Activated T-cell treated with anti-CD3 and anti-CD28 coated beads for 4 hours (primary cell): ENCODE measurements around the gene CATSPERB.
A peak's percentile ranks its signal among the peaks of the same experiment; 100 is the strongest.
"Not testable (repeated sequence)": the region's sequence is repeated elsewhere in the genome, so short reads cannot be mapped to it uniquely, and the experiment has no call there.

Experiments used
- DNase-seq: peaks from one replicate; pipeline ENCODE4 v3.0.0-alpha.2; 2020

Gene CATSPERB

DNA sequence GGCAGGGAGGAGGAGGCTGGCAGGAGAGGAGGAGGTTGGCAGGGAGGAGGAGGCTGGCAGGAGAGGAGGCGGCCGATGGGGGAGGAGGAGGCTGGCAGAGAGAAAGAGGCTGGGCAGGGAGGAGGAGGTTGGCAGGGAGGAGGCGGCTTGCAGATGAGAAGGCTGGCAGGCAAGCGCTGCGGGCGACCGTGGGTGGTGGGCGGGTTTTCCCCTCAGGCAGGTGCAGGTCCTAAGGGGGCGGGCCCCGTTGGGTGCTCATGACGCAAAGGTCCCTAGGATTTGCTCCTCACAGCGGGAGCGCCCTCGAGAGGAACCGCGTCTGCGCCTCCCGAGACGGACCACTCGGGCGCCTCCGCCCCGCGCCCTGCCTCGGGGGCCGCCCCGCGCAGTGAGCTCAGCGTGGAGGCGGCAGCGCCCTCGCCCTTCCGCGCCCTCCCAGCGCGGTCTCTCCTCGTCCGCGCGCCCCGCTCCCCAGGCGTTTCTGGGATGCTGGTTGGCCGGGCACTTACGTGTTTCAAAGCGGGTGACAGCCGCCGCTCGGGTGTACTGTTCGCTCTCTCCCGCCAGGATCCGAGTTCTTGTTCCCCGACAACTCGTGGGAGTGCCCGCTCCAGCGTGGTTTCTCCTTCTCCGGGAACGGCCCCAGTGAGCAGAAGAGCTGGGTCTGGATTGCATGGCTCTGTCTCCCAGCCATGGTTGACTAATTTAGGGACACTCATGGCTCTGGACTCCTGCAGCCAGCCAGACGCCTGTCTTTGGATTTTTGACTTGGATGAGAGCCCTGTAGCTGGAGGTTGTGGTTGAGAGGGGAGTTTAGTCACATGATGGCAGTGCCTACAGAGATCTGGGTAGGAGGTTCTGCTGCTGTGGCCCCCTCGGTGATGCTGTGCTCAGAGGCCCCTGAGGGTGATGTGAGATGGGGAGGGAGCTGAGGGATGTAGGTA, 157.7 kb downstream of the CATSPERB start:
- peak; percentile 92 for DNase-seq

DNA sequence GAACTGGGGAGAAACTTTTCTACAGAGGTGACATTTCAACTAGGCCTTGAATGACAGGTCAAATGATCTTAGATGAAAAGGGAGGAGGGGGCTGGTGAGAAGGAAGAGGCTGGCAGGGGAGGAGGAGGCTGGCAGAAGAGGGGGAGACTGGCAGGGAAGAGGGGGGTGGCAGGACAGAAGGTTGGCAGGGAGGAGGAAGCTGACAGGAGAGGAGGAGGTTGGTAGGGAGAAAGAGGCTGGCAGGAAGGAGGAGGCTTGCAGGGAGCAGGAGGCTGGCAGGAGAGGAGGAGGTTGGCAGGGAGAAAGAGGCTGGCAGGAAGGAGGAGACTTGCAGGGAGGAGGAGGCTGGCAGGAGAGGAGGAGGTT, 158.4 kb downstream of the CATSPERB start:
- DNase-seq: no peak

DNA sequence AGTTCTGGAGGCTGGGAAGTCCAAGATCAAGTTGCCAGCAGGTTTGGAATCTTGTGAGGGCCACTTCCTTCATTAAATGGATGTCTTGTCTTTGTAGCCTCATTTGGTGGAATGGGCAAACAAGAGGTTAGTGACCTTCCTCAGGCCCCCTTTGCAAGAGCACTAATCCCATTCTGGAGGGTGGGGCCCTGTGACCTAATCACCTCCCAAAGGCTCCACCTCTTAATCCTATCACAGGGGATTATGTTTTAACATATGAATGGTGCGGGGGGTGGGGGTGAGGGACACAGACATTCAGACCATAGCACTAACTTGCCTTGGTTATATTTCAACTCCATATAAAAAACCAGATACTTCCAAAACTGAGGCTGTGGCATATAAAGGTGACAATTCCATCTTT, 161.9 kb downstream of the CATSPERB start:
- DNase-seq: no peak

DNA sequence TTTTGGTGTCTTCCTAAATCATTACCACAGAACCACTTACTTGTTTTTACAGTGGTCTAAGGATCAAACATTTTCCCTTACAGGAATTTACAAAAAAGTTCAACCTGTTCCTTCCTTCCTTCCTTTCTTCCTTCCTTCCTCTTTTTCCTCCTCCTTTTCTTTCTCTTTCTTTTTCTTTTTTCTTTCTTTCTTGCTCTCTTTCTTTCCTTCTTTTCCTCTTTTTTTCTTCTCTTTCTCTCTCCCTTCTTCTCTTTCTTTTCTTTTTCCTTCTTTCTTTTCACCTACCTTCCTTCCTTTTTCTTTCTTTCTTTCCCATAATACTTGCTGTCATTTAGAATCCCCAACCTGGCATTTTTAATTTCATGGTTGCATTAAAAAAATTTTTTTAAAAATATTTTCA, 162.6 kb downstream of the CATSPERB start:
- no peak for DNase-seq

DNA sequence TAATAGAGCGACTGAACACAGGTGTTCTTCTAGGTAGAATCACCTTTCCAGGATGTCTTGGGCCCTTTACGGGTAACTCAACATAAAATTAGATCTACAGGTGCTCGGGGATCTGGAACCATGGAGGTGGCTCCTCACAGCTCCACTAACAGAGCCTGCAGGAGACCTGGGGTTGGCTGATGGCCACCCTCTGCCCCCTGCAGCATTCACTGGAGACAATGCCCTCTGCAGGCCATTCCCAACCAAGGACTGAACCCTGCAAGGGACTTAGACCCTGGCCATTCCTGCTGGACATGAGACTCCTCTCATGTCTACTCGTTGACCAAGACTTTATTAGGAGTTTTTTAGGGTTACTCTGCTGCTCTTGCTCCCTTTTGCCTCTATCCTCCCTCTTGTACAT, 163.3 kb downstream of the CATSPERB start:
- no peak for DNase-seq

DNA sequence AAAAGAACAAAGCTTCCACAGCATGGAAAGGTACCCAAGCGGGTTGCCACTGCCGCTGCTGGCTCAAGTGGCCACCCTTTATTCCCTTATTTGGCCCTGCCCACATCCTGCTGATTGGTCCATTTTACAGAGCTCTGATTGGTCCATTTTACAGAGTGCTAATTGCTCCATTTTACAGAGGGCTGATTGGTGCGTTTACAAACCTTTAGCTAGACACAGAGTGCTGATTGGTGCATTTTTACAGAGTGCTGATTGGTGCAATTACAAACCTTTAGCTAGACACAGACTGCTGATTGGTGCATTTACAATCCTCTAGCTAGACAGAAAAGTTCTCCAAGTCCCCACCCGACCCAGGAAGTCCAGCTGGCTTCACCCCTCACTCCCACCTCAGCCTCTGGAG, 164.1 kb downstream of the CATSPERB start:
- DNase-seq: not testable (repeated sequence)

DNA sequence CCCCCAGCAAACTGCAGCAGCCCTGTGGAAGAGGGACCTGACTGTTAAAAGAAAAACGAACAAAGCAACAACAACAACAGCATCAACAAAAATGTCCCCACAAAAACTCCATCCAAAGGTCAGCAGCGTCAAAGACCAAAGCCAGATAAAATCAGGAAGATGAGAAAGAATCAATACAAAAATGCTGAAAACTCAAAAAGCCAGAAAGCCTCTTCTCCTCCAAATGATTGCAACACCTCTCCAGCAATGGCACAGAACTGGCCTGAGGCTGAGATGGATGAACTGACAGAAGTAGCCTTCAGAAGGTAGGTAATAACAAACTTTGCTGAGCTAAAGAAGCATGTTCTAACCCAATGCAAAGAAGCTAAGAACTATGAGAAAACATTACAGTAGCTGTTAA, 176.4 kb downstream of the CATSPERB start:
- no peak for DNase-seq

DNA sequence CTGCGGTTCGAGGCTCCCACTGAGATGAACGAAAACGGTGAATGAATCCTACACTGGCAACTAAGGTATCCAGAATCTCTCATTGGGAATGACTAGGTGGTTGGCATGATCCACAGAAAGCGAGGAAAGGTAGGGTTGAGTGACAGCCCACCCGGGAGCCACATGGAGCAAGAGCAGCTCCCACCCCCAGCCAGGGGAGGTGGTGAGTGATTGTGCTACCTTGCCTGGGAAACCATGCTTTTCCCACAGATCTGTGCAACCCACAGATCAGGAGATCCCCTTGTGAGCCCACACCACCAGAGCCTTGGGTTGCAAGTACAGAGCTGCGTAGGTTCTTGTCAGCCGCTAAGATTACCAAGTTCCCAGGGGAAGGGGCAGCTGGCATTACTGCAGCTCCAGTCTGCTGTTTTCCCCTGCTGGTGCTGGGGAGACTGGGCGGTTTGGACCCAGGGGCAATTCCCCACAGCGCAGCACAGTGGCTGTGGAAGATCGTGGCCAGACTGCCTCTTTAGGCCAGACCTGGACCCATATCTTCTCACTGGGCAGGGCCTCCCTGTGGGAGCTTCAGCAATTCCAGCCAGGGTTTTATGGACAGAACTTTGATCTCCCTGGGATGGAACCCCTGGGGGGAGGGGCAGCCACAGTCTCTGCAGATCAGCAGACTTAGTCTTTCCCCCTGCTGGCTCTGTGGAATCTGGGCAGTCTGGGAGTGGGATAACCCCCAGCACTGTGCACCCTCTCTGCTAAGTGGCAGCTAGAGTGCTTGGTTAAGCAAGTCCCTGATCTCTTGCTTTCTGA, 177.2 kb downstream of the CATSPERB start:
- DNase-seq: no peak

DNA sequence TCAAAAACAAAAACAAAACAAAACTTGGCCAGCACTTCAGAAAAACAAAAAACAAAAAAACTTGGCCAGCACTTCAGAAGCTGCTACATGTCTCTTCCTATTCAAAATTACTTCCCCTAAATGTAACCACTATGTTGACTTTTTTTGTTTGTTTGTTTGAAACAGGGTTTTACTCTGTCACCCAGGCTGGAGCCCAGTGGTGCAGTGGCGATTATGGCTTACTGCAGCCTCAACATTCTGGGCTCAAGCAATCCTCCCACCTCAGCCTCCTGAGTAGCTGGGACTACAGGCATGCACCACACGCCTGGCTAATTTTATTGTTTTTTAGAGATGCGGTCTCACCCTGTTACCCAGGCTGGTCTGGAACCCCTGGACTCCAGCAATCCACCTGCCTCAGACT, 183.8 kb downstream of the CATSPERB start:
- no peak for DNase-seq

DNA sequence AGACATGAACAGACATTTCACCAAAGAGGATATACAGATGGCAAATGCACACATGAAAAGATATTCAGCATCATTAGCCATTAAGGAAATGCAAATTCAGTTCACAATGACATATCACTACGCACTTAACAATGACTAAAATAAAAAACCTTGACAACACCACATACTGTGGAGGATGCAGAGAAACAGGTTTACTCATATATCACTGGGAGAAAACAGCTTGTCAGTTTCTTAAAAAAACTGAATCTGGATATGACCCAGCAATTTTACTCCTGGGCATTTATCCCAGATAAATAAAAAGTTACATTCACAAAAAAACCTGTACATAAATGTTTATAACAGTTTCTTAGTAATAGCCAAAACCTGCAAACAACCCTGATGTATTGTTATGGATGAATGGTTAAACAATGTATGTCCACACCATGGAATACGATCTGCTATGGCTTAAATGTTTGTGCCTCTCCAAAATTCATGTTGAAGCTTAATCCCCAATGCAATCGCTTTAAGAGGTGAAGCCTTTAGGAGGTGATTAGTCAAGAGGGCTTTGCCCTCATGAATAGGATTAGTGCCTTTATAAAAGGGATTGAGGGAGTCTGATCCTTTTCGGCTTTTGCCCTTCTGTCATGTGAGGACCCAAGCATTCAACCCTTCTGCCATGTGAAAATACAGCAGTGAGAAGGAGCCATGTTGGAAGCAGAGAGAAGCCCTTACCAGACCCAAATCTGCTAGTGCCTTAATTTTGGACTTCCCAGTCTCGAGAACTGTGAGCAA, 185.8 kb downstream of the CATSPERB start:
- DNase-seq: no peak

DNA sequence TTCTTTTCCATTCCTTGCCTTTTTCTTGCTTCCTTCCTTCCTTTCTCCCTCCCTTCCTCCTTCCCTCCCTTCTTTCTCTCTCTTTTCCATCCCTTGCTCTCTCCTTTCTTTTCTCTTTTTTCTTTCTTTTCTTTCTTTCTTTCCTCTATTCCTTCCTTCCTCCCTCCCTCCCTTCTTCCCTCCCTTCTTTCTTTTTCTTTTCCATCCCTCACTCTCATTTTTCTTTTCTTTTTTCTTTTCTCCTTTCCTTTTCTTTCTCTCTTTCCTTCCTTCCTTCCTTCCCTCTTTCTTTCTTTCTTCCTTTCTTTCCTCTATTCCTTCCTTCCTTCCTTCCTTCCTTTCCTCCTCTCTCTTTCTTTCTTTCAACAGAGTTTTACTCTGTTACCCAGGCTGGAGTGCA, 186.7 kb downstream of the CATSPERB start:
- no peak for DNase-seq

DNA sequence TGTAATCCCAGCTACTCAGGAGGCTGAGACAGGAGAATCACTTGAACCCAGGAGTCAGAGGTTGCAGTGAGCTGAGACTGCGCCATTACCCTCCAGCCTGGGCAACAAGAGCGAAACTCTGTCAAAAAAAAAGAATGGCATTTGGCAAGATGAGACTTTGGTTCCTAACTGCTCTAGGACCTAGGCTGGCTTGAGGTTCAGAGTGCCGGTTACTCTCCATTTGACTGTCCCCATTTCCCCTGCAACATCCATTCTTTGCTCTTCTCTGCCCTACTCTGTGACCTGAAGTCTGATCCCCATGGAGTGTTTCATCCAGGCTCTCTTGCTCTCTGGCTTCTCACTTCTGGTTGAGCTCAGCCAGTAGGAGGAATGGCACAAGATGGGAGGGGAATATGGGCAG, 195.6 kb downstream of the CATSPERB start:
- no peak for DNase-seq

DNA sequence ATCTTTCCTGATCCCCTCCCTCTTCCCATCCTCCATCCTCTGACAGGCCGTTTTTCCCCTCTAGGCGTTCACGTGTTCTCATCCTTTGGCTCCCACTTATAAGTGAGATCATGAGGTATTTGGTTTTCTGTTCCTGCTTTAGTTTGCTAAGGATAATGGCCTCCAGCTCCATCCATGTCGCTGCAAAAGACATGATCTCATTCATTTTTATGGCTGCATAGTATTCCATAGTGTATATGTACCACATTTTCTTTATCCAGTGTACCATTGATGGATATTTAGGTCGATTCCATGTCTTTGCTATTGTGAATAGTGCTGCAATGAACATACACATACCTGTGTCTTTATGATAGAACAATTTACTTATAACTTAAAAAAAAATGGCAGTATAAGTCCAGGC, 197.8 kb downstream of the CATSPERB start:
- not testable (repeated sequence) for DNase-seq

DNA sequence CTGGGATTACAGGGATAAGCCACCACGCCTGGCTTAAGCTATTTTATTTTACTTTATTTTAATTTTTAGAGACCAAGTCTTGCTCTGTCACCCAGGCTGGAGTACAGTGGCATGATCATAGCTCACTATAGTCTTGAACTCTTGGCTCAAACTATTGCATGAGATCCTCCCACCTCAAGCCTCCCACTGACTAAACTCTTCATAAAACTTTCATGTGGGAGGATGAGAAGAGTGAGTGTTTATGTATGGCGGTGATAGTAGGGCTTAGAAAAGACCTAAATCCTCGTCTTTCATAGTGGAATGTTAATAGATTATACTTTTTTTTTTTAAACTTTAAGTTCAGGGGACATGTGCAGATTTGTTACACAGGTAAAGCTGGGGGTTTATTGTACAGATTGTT, 198.3 kb downstream of the CATSPERB start:
- DNase-seq: no peak
